HG03039 (cell line): ENCODE data around the gene ATN1.
A peak's percentile ranks its signal among the peaks of the same experiment; 100 is the strongest.

Experiments used
- ATAC-seq: cut with Tn5 transposase; IDR thresholded peaks from one replicate; pipeline ENCODE4 v1.9.1; 2021; ENCODE audit warnings: mild to moderate bottlenecking, moderate library complexity; ENCODE audit not compliant: unreplicated experiment

ATN1 gene

GRCh38 chr12:6957151-6957701 lies 29.5 kb downstream of the ATN1 start:
- no peak for ATAC-seq

GRCh38 chr12:6957741-6958608 lies 30.2 kb downstream of the ATN1 start:
- no peak for ATAC-seq

GRCh38 chr12:6958609-6959057 lies 30.9 kb downstream of the ATN1 start:
- ATAC-seq, result no peak

GRCh38 chr12:6959058-6959804 lies 31.5 kb downstream of the ATN1 start:
- ATAC-seq, result peak; percentile 48

- ATAC-seq, result no peak
Measured at GRCh38 chr12:6959805-6960592, 32.2 kb downstream of the ATN1 start.

GRCh38 chr12:6960593-6961277 lies 33.0 kb downstream of the ATN1 start:
- ATAC-seq, result no peak

GRCh38 chr12:6961278-6961694 lies 33.5 kb downstream of the ATN1 start:
- ATAC-seq, result no peak

GRCh38 chr12:6961695-6962284 lies 34.0 kb downstream of the ATN1 start:
- ATAC-seq, result no peak

GRCh38 chr12:6962285-6963015 lies 34.7 kb downstream of the ATN1 start:
- no peak for ATAC-seq

GRCh38 chr12:6963016-6963731 lies 35.4 kb downstream of the ATN1 start:
- no peak for ATAC-seq

- no peak for ATAC-seq
Measured at GRCh38 chr12:6963791-6964413, 36.1 kb downstream of the ATN1 start.

GRCh38 chr12:6964605-6965025 lies 36.9 kb downstream of the ATN1 start:
- no peak for ATAC-seq

GRCh38 chr12:6965026-6965661 lies 37.4 kb downstream of the ATN1 start:
- no peak for ATAC-seq

- no peak for ATAC-seq
Measured at GRCh38 chr12:6965714-6966113, 38.0 kb downstream of the ATN1 start.

- ATAC-seq, result no peak
Measured at GRCh38 chr12:6966351-6966750, 38.6 kb downstream of the ATN1 start.

- ATAC-seq, result no peak
Measured at GRCh38 chr12:6967651-6968100, 39.9 kb downstream of the ATN1 start.

- no peak for ATAC-seq
Measured at GRCh38 chr12:6968426-6968825, 40.7 kb downstream of the ATN1 start.
